ENCODE data around the gene ZNF664.

GRCh38 chr12:124040291-124040690, 67.3 kb downstream of the ZNF664 start:
- no peak for TF ChIP-seq POLR2A (IDR thresholded peaks at IDR 0.05; ENCODE audit: borderline replicate concordance, extremely low read depth, insufficient read depth, insufficient read length)
- TF ChIP-seq CTCF (IDR thresholded peaks at IDR 0.05 in 2 of 3, conservative IDR thresholded peaks at IDR 0.05 in 1 of 3; ENCODE audit: borderline replicate concordance in 1 of 3, insufficient read depth in 1 of 3, low read depth in 2 of 3, low read length in 2 of 3) = no peak
- no peak for TF ChIP-seq RAD21 (IDR thresholded peaks at IDR 0.05; ENCODE audit: low read depth)
- TF ChIP-seq ZNF274 (IDR thresholded peaks at IDR 0.05; ENCODE audit: low read depth, low read length) = no peak
- TF ChIP-seq SRF (IDR thresholded peaks at IDR 0.05; ENCODE audit: low read depth) = no peak
- TF ChIP-seq REST (IDR thresholded peaks at IDR 0.05; ENCODE audit: low read depth) = no peak
- no peak for TF ChIP-seq EZH2phosphoT487 (IDR thresholded peaks at IDR 0.05; ENCODE audit: borderline replicate concordance)
- TF ChIP-seq CEBPB (IDR thresholded peaks at IDR 0.05; ENCODE audit: low read depth) = no peak
- no peak for TF ChIP-seq EZH2 (IDR thresholded peaks at IDR 0.05)
- TF ChIP-seq POLR2AphosphoS5 (IDR thresholded peaks at IDR 0.05; ENCODE audit: low read depth, low read length) = no peak
- TF ChIP-seq SP1 (IDR thresholded peaks at IDR 0.05; ENCODE audit: low read depth) = no peak
- TF ChIP-seq JUND (IDR thresholded peaks at IDR 0.05) = no peak
- TF ChIP-seq EGR1 (IDR thresholded peaks at IDR 0.05; ENCODE audit: low read depth) = no peak

Data from HCT116 (cell line).